Heart right ventricle (tissue), 16 donors: ENCODE measurements around the gene COPS3. TPM values are rescaled to one million over a fixed set of nuclear protein-coding genes. Genes with fewer than 3 reads are reported as not detected.
"Not testable (repeated sequence)": the region's sequence is repeated elsewhere in the genome, so short reads cannot be mapped to it uniquely, and the experiment has no call there.

Source experiments
- ATAC-seq, 8 donors: fragments of 200-7000 bp; cut with Tn5 transposase; one replicate each; pipeline ENCODE4 v1.9.1; 2020; ENCODE audit warnings: mild to moderate bottlenecking in 8 of 8, moderate library complexity in 8 of 8, moderate number of reproducible peaks in 1 of 8
- DNase-seq, 2 donors: peaks; one replicate each; pipeline ENCODE4 v3.0.0-alpha.2; 2020
- H3K27ac ChIP-seq, 10 donors: fragments of 200-600 bp; sonication (generic) in 2 of 10; one replicate each; pipeline versions ENCODE4 v1.5.0 to v1.8.0; 2020 to 2022; ENCODE audit warnings: mild to moderate bottlenecking in 3 of 10
- H3K27me3 ChIP-seq, 7 donors: fragments of 200-600 bp; one replicate each; pipeline ENCODE4 v1.8.0; 2021 to 2022; ENCODE audit warnings: mild to moderate bottlenecking in 2 of 7
- H3K36me3 ChIP-seq, 9 donors: fragments of 200-600 bp; sonication (generic) in 1 of 9; one replicate each; pipeline versions ENCODE4 v1.5.0 to v1.8.0; 2020 to 2022; ENCODE audit warnings: mild to moderate bottlenecking in 2 of 9
- H3K4me1 ChIP-seq, 9 donors: fragments of 200-600 bp; sonication (generic) in 1 of 9; one replicate each; pipeline versions ENCODE4 v1.5.0 to v1.8.0; 2020 to 2022; ENCODE audit warnings: mild to moderate bottlenecking in 4 of 9
- H3K4me3 ChIP-seq, 10 donors: fragments of 200-600 bp; sonication (generic) in 2 of 10; one replicate each; pipeline versions ENCODE4 v1.5.0 to v1.8.0; 2020 to 2022; ENCODE audit warnings: mild to moderate bottlenecking in 7 of 10, moderate library complexity in 2 of 10
- H3K9me3 ChIP-seq, 11 donors: fragments of 200-600 bp in 10 of 11; sonication (generic) in 2 of 11; one replicate each; pipeline versions ENCODE4 v1.5.0 to v1.8.0; 2013 to 2022; ENCODE audit warnings: mild to moderate bottlenecking in 2 of 11, control low read depth in 1 of 11, moderate library complexity in 1 of 11
- WGBS, 2 donors: extraction: QIAGEN DNeasy Blood & Tissue Kit; methylation state at CpG; one replicate each; pipeline ENCODE4 v1.1.7; 2013; ENCODE audit warnings: inconsistent platforms in 1 of 2; 5-methylcytosine and 5-hydroxymethylcytosine counted together
- intact Hi-C, 10 donors: fragments of 100-400 bp; cut with DNase I; formaldehyde crosslinking; loops; one replicate each; pipeline versions ENCODE4 v1.11.1 to v1.14.2; 2022
- polyA plus RNA-seq, 2 donors: library from polyadenylated mRNA; stranded (reverse); fragments of 200-250 nt; gene quantifications; one replicate each; pipeline ENCODE4 v1.2.3, GENCODE V29; 2013
- total RNA-seq, 10 donors: library from RNA; stranded (reverse); fragmentation: NEBNext Ultra II Directional in 3 of 10; extraction: Animal tissue kit (Norgen Biotek cat#: 25700) in 3 of 10; gene quantifications; one replicate each; pipeline versions ENCODE4 v1.2.1 to v1.2.4, GENCODE V29; 2021 to 2023
- TF ChIP-seq, protein P1 (sequence below), 9 donors: fragments of 200-600 bp; sonication (generic) in 2 of 9; IDR thresholded peaks; one replicate each; pipeline versions ENCODE4 v1.5.0 to v1.8.0; 2021 to 2022; ENCODE audit warnings: antibody characterized with exemption in 9 of 9, mild to moderate bottlenecking in 5 of 9, moderate library complexity in 1 of 9
- donor health status: Arrhythmogenic right ventricular cardiomyopathy.
- donor health status: ischemic (EF 13 %, LVEDD 7.1; RV severe dilation, severe dysfunction).
- donor health status: healthy with polysubstance abuse.
- donor health status: DM: no; HTN: yes; CAD: no.
- donor health status: DM: no; HTN: no; CAD: no.
- donor health status: ischemic (EF 25% LVEDD 6.9; RV normal size, moderate dysfunction).
- donor health status: ischemic (EF 25% LVEDD 5.7; RV mildly dilated, moderate dysfunction).
- donor health status: healthy.
- donor health status: DM: yes; HTN: yes; CAD: no.
- donor health status: Ischemic cardiomyopathy.
- donor health status: ischemic (EF 35%, LVEDD 5.7; RV mildly dilated, moderate dysfunction).
- donor health status: nonischemic (EF 11% LVEDD 7.7; RV severe dilation, severe dysfunction).
- donor health status: DM: yes; HTN: yes; CAD: no.
- donor health status: PGD.
- donor health status: ischemic (EF 29% LVEDD 5.4; RV normal size, mild dysfunction).
- donor health status: nonischemic (EF 23%, LVEDD 6.1; RV moderate dilation, normal function).

Gene COPS3
- total and polyA plus RNA-seq, 12 donors, result 23.4 to 84.6 (median 71.1) TPM

DNA sequence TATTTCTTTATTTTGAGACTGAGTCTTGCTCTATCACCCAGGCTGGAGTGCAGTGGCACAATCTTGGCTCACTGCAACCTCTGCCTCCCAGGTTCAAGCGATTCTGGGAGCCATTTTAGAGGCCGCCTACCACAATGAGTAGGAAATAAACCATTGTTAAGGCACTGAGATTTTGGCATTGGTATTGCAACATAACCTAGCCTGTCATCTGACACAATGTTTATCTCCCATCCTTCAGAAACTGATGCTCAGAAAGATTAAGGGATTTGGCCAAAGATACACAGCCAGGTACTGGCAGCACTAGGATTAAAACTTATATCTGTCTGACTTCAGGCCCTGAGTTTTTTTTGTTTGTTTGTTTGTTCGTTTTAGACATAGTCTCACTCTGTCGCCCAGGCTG, 8.0 kb upstream of the COPS3 start:
- no peaks in the 10 kb centered on the region for H3K36me3 ChIP-seq
- TF ChIP-seq, protein P1, sequence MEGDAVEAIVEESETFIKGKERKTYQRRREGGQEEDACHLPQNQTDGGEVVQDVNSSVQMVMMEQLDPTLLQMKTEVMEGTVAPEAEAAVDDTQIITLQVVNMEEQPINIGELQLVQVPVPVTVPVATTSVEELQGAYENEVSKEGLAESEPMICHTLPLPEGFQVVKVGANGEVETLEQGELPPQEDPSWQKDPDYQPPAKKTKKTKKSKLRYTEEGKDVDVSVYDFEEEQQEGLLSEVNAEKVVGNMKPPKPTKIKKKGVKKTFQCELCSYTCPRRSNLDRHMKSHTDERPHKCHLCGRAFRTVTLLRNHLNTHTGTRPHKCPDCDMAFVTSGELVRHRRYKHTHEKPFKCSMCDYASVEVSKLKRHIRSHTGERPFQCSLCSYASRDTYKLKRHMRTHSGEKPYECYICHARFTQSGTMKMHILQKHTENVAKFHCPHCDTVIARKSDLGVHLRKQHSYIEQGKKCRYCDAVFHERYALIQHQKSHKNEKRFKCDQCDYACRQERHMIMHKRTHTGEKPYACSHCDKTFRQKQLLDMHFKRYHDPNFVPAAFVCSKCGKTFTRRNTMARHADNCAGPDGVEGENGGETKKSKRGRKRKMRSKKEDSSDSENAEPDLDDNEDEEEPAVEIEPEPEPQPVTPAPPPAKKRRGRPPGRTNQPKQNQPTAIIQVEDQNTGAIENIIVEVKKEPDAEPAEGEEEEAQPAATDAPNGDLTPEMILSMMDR (IDR thresholded peaks at IDR 0.05), result no peak
- no peak overlapping the region for H3K27ac ChIP-seq
- no peaks in the 10 kb centered on the region for H3K27me3 ChIP-seq
- H3K4me3 ChIP-seq, result no peak overlapping the region
- DNase-seq (no peak), ATAC-seq (no peak)
- WGBS, 2 donors, result 84 to 92% methylated on average over 4 of the region's 4 CpGs
- H3K4me1 ChIP-seq, result no peaks in the 10 kb centered on the region
- no peaks in the 10 kb centered on the region for H3K9me3 ChIP-seq
- intact Hi-C loops, result no loop called here

GRCh38 chr17:17285951-17286350, 4.9 kb upstream of the COPS3 start:
- Histone ChIP-seq H3K4me1 (peaks cover 0 to 6% (median 4%) of the 10 kb centered on the region in 9 donors), H3K4me3 (no peak overlapping the region), H3K9me3 (no peaks in the 10 kb centered on the region), H3K27me3 (no peaks in the 10 kb centered on the region), H3K36me3 (no peaks in the 10 kb centered on the region), H3K27ac (no peak overlapping the region)
- ATAC-seq (no peak), DNase-seq (no peak)
- 90 to 95% methylated on average over 5 of the region's 5 CpGs for WGBS, 2 donors
- intact Hi-C loops, result no loop called here
- TF ChIP-seq, protein P1 (IDR thresholded peaks at IDR 0.05), result no peak

DNA sequence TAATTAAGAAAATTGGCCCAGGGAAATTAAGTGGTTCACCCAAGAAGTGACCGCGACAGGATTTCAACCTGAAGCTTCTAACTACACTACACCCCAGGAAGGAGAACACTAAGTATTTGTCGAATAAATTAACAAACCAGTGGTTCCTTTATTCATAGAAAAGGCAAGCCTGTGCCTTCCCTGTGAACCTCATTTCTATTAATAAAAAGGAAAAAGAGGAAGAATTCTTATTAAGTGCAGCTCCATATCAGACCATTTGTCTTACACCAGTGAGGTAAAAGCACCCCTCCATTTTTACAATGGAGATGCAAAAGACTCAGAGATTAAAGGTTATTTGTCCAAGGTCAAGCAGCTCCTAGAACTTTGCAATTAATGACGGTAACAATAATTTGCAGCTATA, 1.7 kb downstream of the COPS3 start:
- ATAC-seq (no peak), DNase-seq (no peak)
- TF ChIP-seq, protein P1 (IDR thresholded peaks at IDR 0.05), result no peak
- intact Hi-C loops, result no loop called here
- H3K4me1 ChIP-seq, result peaks cover 0 to 54% (median 33%) of the 10 kb centered on the region in 9 donors
- H3K27ac ChIP-seq, result no peak overlapping the region
- WGBS, 2 donors, result 79 to 81% methylated on average over 4 of the region's 4 CpGs
- no peaks in the 10 kb centered on the region for H3K27me3 ChIP-seq
- H3K36me3 ChIP-seq, result peaks cover 0 to 23% (median 14%) of the 10 kb centered on the region in 9 donors
- H3K9me3 ChIP-seq, result no peaks in the 10 kb centered on the region
- peak overlapping the region in 2 of 10 donors; percentile 89 to 100 for H3K4me3 ChIP-seq

DNA sequence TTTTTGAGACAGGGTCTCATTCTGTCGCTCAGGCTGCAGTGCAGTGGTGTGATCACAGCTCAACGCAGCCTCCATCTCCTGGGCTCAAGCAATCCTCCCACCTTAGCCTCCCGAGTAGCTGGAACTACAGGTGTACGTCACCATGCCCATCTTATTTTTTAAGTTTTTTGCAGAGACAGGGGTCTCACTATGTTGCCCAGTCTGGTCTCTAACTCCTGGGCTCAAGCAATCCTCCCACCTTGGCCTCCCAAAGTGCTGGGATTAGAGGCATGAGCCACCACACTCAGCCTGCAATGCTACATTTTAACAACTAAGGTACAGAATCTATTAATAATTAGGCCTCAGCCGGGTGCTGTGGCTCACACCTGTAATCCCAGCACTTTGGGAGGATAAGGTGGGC, 3.6 kb downstream of the COPS3 start:
- intact Hi-C loops, ATAC-seq, DNase-seq, H3K4me3 ChIP-seq, H3K9me3 ChIP-seq, H3K27me3 ChIP-seq, H3K27ac ChIP-seq: not testable (repeated sequence)
- 92 to 93% methylated on average over 5 of the region's 5 CpGs for WGBS, 2 donors
- peaks cover 0 to 54% (median 33%) of the 10 kb centered on the region in 9 donors for H3K4me1 ChIP-seq
- peaks cover 0 to 42% (median 32%) of the 10 kb centered on the region in 9 donors for H3K36me3 ChIP-seq

GRCh38 chr17:17275971-17276370, 5.1 kb downstream of the COPS3 start:
- Histone ChIP-seq H3K27me3 (no peaks in the 10 kb centered on the region), H3K27ac (peak overlapping the region in 1 of 10 donors; percentile 51), H3K4me1 (peaks cover 0 to 49% (median 28%) of the 10 kb centered on the region in 9 donors), H3K36me3 (peaks cover 2 to 57% (median 42%) of the 10 kb centered on the region in 9 donors), H3K4me3 (no peak overlapping the region), H3K9me3 (no peaks in the 10 kb centered on the region)
- intact Hi-C loops, result no loop called here
- TF ChIP-seq, protein P1 (IDR thresholded peaks at IDR 0.05), result no peak
- ATAC-seq (no peak), DNase-seq (no peak)
- 82 to 84% methylated on average over 6 of the region's 6 CpGs for whole genome bisulfite sequencing, 2 donors
